GM11168 (cell line): Measurements from ENCODE around the gene ISOC1.

Experiments
- in situ Hi-C: fragments of 300-500 bp; cut with MboI; formaldehyde crosslinking; loops from one replicate; pipeline ENCODE4 v1.12.0; 2022; ENCODE audit warnings: low sequenced_read_pairs; ENCODE audit not compliant: unreplicated experiment

The ISOC1 gene

DNA sequence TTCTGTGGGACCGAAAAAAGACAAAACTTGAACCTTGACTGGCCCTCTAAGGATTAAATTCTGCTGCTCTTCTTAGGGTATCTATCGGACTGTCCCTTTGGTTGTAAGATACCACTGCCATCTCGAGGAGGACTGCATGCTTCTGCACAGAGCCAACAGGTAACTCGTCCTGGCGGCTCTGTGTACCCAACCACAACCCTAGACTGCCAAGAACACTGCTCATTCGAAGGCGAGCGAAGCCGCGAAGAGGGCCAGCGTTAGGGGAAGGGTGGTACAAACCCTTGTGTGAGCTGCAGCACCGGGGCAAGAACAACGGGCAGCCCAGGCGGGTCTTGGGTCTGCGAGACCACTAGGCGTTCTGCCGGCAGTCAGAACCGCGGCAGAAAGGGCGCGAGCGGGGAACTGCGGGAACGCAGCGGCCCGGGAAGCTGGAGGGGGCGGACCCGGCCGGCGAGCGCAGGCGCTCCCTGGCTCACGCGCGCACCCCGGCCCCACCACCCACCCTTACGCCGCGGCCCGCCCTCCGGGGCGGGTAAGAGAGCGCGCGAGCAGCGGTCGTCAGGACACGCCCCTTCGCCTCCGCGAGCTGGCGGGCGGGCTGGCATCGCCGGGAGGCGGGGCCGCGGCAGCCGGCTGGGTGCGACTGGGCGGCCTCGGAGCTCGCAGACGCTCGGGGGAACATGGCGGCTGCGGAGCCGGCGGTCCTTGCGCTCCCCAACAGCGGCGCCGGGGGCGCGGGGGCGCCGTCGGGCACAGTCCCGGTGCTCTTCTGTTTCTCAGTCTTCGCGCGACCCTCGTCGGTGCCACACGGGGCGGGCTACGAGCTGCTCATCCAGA, at the start of gene ISOC1:
Gene ISOC1 (plus strand): TSS at position 663 of the 837 bp plus-strand sequence. CDS start 18 bp downstream, at position 681.
- in situ Hi-C loops, result no loop called here

DNA sequence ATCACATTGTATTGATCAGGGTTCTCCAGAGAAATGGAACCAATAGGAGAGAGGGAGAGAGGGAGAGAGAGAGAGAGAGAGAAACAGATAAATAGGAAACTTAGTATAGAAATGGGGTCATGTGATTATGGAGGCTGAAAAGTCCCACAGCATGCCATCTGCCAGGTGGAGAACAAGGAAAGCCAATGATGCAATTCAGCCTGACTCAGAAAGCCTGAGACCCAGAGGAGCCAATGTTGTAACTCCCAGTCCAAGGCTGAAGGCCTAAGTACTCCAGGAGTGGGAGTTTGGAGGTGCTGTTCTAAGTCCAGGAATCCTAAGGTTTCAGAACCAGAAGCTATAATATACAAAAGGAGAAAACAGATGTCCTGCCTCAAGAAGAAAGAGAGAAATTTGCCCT, 48.4 kb upstream of the ISOC1 start:
- in situ Hi-C loops, result no loop called here

DNA sequence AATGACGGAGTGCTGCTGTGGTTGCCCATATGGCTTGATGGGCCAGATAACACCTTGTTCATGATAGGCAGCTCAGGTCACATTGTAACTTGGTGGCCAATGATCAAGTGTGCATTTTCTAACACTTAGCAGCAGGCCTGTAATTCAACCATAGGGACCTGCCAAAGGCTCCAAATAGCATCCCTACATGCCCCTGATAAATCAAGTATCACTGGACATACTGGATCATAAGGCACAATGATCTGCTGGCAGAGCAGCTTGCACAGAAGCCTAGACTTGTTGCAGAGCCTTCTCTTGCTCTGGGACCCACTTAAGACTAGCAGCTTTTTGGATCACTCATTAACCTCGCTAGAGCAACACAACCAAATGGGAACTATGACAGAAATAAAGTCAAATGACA, 46.0 kb upstream of the ISOC1 start:
- in situ Hi-C loops, result no loop called here

DNA sequence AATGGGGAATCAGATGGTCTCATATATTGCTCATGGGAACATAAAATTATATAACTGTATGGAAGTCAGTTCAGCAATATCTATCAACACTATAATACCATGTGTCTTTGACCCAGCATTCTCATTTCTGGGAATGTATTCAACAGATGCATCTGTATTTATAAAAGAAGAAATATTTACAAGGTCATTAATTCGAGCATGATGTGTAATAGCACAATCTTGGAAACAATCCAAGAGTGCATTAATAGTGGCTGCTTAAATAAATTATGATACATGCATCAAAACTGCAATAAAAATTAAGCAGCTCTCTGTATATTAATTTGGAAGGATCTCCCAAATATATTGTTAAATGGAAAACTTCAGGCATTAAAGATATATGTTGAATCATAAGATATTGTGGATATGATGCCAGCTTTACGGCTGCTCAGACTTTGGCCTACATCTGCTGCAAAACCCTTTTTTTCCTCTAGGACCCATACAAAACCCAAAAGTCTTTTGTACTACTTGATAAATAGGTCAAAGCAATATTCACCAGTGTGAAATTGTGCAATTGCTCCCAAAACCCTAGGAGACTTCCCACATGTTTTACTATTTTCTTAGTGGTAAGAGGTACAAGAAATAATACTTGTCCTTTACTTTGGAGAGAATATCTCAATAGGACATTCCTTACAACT, 45.3 kb upstream of the ISOC1 start:
- in situ Hi-C loops, result no loop called here

DNA sequence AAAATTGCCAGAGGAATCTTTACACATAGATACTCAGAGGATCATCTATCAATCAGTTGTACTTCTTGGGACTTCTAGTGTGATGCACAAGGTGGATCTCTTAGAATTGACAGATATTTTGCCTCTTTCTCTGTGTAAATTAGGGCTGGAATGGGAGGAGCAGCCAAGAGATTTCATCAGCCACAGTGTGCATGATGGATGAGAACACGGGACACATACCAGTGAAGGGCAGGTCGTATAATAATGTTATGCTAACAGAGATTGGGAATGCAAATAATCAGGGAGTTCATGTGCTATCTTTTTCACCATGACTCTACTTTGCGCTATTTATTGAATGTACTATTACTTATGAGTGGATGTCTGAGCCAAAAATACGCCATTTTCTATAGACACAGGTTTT, 43.3 kb upstream of the ISOC1 start:
- in situ Hi-C loops, result no loop called here

DNA sequence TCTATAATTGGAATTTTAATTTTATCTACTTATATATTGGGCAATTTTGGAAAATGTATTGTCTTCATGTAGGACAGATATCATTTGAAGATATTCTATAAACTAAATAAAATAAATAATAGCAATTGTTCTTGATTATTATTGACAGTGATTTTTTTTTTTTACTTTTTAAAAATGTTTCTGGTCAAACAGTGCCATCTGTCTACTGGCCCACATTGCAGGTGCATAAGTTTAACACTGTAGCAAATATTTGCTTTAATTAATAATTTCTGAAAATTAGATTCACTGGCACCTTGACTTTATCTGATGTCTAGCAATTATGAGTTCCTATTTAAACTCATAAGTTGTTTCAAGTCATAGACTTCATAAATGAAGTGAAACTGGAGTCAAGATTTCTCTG, 41.1 kb upstream of the ISOC1 start:
- in situ Hi-C loops, result no loop called here

DNA sequence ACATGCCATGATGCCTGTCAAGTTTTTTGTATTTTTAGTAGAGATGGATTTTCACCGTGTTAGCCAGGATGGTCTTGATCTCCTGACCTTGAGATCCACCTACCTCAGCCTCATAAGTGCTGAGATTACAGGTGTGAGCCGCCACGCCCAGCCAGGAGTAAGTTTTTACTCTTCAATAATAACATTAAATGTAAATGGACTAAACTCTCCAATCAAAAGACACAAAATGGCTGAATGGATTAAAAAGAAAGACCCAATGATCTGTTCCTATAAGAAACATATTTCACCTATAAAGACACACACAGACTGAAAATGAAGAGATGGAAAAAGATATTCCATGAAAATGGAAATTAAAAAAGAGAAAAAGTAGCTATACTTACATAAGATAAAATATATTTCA, 37.2 kb upstream of the ISOC1 start:
- in situ Hi-C loops, result no loop called here

DNA sequence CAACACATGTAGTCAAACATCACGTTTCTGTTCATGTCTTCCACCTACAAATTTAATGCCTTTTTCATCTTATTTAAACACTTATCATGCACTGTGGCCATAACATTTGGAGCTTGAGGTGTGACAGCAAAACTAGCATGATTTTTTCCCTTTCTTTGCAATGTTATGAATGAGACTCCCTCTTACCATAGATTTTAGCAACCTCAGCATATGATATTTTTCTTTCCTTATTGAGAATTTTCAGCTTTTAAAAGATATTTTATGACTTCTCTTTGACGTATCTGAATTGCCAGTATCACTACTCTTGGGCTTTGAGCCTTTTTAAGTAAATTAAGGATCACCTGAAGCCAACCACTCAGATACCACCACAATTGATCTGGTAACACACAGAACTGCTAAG, 32.7 kb upstream of the ISOC1 start:
- in situ Hi-C loops, result no loop called here

DNA sequence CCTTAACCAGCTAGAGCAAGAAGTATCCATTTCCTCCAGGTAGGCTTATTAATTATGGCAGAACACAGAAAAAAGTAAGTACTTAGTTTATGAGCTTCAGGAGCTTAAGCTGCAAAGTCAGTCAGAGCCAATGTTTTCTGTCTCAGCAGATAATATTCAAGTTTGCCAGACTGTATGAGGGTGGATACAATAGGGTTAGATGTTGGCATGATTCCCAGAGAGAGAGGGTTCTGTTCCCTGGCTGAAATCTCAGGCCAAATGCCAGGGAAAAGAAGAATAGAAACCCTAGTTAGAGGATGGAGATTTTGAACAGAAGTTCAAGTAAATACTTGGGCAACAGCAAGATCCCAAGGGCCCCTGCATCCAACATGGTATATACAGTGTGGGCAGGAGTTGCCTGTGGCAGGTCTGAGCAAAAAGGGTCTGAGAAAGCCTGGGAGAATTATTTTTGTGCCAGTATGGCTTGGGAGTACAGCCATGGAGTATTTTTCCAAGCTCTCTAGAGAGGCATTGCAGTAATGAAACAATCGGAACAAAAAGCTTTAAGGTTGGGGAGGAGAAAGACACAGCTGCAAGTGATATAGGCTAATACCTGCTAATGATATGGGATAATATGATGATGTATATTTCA, 31.0 kb upstream of the ISOC1 start:
- in situ Hi-C loops, result no loop called here

DNA sequence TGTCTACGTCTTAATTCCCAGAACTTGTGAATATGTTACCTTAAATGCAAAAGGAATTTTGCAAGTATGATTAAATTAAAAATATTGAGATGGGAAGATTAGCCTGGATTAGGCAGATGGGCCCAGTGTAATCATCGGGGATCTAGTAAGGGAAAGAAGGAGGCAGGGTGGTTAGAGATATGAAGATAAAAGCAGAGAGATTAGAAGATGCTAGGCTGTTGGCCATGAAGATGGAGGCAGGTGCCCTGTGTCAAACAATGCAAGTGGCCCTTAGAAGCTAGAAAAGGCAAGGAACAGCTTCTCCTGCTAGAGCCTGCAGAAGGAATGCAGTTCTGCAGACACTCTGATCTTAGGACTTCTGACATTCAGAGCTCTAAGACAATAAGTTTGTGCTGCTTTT, 28.8 kb upstream of the ISOC1 start:
- in situ Hi-C loops, result no loop called here

DNA sequence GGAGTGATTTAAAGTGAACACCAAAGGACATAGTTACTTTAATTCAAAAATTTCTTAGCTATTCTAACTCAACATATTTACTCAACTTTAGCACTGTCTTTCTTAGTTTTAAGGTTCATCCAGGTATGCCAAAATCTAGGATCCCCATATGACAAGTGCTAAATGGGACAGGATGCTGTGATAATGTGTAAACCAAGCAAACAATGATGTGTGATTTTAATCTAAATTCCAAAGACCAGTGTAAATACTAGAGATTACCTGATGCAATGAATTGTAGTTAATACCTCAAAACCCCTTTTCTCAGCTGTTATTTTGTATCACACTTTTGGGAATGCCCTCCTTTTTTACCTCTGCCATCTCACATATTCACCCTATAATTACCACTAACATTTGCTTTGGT, 26.8 kb upstream of the ISOC1 start:
- in situ Hi-C loops, result no loop called here

DNA sequence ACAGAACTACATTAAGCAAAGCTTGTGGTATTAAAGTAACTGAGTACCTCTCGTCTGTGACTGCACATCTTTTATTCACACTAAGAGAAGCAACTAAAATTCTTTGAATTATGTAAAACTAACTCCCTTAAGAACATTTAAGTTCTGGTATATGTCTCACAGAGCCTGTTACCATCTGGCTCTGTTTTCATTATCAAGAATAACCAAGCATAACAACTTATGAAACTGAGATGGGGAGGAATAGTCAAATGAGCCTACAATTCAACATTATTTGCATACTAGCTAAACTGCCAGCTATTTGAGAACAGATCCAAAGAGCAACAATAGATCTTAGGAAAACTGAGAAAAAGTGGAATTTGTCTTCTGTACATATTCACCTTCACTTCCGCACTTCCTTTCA, 25.3 kb upstream of the ISOC1 start:
- in situ Hi-C loops, result no loop called here

DNA sequence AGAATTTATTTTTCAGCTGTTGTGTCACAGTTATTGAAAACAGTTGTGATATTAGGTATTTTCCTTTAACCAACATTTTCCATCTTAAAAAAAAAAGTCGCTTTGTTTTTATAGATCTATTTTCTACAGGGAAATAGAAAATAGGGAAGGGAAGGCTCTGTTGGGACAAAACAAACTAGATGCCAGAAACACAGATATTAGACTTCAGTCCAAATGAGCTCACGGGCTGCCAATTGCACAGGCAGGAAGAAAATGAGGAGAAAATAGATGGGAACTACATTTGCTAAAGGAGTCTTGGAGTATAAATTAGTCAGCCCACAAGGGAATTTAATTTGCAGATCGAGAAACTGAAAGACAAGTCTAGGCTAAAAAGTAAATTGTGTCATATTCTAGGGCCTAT, 21.4 kb upstream of the ISOC1 start:
- in situ Hi-C loops, result no loop called here

DNA sequence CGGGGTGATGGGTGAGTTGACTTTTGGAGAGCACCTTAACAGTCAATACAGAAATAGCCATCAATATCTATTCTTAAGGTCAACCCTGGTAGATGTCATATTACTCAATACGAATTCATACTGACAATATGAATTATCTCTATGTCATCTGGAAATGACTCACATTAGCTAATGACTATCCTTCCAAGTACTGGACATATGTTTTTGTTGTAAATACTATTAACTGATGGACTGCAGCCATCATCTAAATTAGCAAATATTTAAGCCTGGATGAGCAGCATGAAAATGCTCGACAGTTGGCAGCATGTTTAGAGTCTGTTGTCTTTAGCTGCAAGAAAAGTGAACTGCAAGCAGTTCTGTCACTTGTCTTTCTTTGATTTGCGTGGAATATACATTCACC, 19.6 kb upstream of the ISOC1 start:
- in situ Hi-C loops, result no loop called here

DNA sequence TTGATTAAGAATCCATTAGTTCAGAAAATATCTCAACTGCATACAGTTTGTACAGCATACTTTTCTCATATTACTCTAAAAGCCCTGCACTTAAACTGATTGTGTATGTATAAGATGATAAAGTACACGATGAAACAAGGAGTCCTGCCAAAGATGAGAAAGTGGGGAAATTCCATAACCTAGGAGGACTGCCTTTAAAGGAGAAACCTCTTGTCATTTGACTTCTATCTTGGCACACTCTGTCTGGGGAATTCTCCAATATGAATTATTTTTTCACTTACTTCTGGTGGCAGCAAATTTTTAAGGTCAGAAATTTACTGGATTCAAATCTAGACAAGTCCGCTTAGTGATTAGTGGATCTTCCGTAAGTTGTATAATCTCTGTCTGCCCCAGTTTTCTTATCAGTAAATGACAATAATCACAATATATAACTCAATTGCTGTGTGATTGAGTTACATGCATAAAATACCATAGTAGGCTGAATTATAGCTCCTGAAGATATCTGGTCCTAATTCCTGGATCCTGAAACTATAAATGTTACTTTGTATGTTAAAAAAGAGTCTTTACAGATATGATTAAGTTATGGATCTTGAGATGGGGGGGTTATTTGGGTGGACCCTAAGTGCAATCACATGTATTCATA, 17.0 kb upstream of the ISOC1 start:
- in situ Hi-C loops, result no loop called here

DNA sequence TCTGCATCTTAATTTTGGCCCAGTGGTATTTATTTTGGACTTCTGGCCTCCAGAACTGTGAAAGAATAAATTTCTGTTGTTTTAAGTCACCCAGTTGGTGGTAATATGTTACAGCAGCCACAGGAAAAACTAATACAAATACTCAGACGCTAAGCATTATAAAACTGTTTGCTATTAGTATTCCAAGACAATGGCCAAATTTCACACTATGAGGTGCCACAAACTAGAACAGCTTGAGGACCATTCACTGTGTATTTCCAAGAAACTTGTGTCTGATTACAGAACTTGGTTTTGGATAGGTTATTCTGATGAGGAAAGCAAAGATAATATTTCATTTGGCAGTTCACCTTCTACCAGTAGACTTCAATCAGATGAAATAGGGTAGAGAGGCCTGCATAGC, 16.3 kb upstream of the ISOC1 start:
- in situ Hi-C loops, result no loop called here

DNA sequence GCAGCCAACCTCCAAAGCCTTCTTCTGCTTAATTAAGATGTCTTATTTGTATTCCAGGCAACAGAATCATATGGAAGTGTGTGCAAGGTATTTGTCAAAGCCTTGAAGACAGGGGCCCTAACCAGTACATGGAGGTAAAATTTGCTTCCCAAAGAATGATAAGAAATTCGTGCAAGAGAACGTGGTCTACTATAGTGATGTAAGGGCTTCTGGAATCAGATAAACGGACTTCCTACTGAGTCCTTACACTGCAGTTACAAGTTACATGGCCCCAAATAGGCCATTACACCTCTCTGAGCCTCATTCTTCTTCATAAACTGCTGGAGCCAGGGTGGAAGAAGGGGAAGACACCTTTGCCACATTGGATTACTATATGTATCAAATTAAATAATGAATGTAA, 15.9 kb upstream of the ISOC1 start:
- in situ Hi-C loops, result no loop called here

DNA sequence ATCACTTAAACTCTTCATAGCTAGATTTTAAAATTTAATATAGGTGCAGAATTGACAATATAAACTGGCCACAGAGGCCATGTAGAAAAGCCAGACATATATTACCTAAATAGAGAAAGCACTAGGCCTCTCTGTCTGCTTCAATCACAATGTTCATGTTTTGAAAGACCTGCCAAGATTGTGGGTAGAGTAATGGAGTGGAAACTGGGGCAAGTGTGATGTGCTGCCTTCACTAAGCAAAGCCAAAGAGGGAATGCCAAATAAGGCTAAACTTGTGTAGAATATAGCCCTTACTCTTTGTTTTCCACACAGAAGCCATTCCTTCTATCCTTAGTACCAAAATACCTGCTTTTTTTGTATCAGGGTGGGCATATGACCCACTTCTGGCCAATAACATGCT, 15.1 kb upstream of the ISOC1 start:
- in situ Hi-C loops, result no loop called here

DNA sequence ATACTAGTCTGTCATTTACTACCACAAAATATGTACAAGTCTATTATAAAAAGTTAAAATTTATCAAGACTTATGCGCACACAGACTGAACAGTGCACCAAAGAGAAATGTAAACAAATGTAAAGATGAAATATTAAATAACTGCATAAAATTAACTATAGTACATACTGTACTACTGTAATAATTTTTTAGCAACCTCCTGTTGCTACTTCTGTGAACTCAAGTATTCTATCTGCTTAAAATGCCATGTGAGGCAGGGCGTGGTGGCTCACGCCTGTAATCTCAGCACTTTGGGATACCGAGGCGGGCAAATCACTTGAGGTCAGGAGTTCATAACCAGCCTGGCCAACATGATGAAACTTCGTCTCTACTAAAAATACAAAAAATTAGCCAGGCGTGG, 13.8 kb upstream of the ISOC1 start:
- in situ Hi-C loops, result no loop called here

DNA sequence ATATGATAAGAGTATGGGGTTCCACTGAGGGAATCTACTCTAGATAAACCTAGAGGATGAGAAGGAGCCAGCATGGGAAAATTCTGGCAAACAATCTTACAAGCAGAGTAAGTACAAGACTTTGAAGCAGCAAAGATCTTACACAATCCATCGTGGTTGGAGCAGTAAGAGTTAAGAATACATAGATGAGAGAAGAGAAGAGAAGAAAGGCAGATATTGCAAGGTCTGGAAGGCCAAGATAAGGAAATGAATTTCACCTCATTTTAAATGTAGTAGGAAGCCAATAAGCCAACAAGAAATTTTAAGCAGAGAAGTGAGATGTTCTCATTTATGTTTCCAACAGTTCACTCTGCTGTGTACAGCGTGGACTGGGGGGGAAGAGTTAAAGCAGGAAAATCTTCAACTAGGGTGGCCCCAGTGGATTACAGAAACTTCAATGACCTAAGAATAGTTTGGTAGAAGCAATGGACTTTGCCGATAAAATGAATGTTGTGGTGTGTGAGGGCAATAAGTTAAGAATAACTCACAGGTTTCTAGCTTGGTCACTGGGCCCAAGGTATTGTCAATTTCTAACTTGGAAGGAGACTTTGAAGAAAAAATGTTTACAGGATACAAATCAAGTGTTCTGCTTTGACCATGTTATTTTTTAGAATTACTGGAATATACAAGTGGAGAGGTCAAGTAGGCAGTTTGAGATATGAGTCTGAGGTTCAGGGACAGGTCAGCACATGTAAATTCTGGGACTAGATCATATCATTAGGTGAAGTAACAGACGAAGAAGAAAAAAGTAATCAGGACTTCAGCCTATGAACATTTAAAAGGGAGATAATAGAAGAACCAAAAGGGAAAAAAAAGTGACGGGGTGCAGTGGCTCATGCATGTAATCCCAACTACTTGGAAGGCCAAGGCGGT, 12.1 kb upstream of the ISOC1 start:
- in situ Hi-C loops, result no loop called here
